Measurements from ENCODE around the gene SIDT2. TPM values are rescaled to one million over a fixed set of nuclear protein-coding genes. Genes with fewer than 3 reads are reported as not detected.
A peak's percentile ranks its signal among the peaks of the same experiment; 100 is the strongest.

The SIDT2 gene
- total RNA-seq, 4 donors from 2014 or later: 42.6 to 130 (median 74.7) TPM

GRCh38 chr11:117218133-117218915 lies 39.8 kb downstream of the SIDT2 start:
- Histone ChIP-seq H3K4me1 (peaks cover 36% of the 10 kb centered on the region), H3K27ac (peak overlapping the region; percentile 84), H3K36me3 (peaks cover 89% of the 10 kb centered on the region), H3K4me3 (no peak overlapping the region), H3K27me3 (no peaks in the 10 kb centered on the region), H3K9me3 (no peaks in the 10 kb centered on the region)
- DNase-seq (ENCODE audit: low spot score in 2 of 2): peak in 1 of 2 donors; percentile 50
- 76% methylated on average over 15 of the region's 15 CpGs for WGBS
- no peak for TF ChIP-seq CTCF (IDR thresholded peaks at IDR 0.05)
- no peak for TF ChIP-seq POLR2AphosphoS5 (IDR thresholded peaks at IDR 0.05)
- no peak for TF ChIP-seq EP300 (IDR thresholded peaks at IDR 0.05)
- TF ChIP-seq POLR2A (IDR thresholded peaks at IDR 0.05): no peak

- H3K4me3 ChIP-seq: no peak overlapping the region
- 84% methylated on average over 8 of the region's 9 CpGs for WGBS
- peak in 1 of 2 donors; percentile 47 for DNase-seq (ENCODE audit: low spot score in 2 of 2)
- H3K9me3 ChIP-seq: no peaks in the 10 kb centered on the region
- no peaks in the 10 kb centered on the region for H3K27me3 ChIP-seq
- H3K4me1 ChIP-seq: peaks cover 36% of the 10 kb centered on the region
- peak overlapping the region; percentile 84 for H3K27ac ChIP-seq
- H3K36me3 ChIP-seq: peaks cover 90% of the 10 kb centered on the region
- no peak for TF ChIP-seq POLR2AphosphoS5 (IDR thresholded peaks at IDR 0.05)
- TF ChIP-seq POLR2A (IDR thresholded peaks at IDR 0.05): no peak
- TF ChIP-seq EP300 (IDR thresholded peaks at IDR 0.05): no peak
- no peak for TF ChIP-seq CTCF (IDR thresholded peaks at IDR 0.05)
Observed at GRCh38 chr11:117219001-117219400, 40.5 kb downstream of the SIDT2 start.

- TF ChIP-seq CTCF (IDR thresholded peaks at IDR 0.05) (no peak), POLR2AphosphoS5 (IDR thresholded peaks at IDR 0.05) (no peak), POLR2A (IDR thresholded peaks at IDR 0.05) (no peak), EP300 (IDR thresholded peaks at IDR 0.05) (no peak)
- peak in 1 of 2 donors; percentile 46 for DNase-seq (ENCODE audit: low spot score in 2 of 2)
- 98% methylated on average over 3 of the region's 8 CpGs for WGBS
- Histone ChIP-seq H3K27me3 (no peaks in the 10 kb centered on the region), H3K9me3 (no peaks in the 10 kb centered on the region), H3K4me1 (peaks cover 37% of the 10 kb centered on the region), H3K36me3 (peaks cover 87% of the 10 kb centered on the region), H3K27ac (peak overlapping the region; percentile 84), H3K4me3 (no peak overlapping the region)
Observed at GRCh38 chr11:117219455-117219854, 40.9 kb downstream of the SIDT2 start.

DNA sequence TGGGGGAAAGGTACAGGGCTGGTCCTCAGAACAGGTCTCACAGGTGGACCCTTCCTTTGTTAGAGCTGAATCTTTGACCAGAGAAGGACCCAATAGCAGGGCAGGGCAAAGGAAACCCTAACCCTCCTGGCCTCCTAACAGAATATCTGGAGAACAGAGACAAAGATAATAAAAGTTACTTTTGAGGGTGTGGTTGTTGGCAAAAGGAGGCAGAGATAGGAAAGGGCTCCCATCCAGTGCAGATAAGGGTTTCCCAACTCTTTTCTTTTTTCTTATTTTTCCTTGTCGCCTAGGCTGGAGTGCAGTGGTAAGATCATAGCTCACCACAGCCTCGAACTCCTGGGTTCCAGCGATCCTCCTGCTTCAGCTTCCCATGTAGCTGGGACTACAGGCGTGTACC lies 41.5 kb downstream of the SIDT2 start:
- Histone ChIP-seq H3K4me3 (no peak overlapping the region), H3K9me3 (no peaks in the 10 kb centered on the region), H3K4me1 (peaks cover 40% of the 10 kb centered on the region), H3K36me3 (peaks cover 85% of the 10 kb centered on the region), H3K27ac (peak overlapping the region; percentile 84), H3K27me3 (no peaks in the 10 kb centered on the region)
- no peak for TF ChIP-seq POLR2A (IDR thresholded peaks at IDR 0.05)
- no peak for TF ChIP-seq POLR2AphosphoS5 (IDR thresholded peaks at IDR 0.05)
- no peak for TF ChIP-seq EP300 (IDR thresholded peaks at IDR 0.05)
- no peak for TF ChIP-seq CTCF (IDR thresholded peaks at IDR 0.05)
- WGBS: 90% methylated on average over 4 of the region's 4 CpGs
- DNase-seq (ENCODE audit: low spot score in 2 of 2): peak in 1 of 2 donors; percentile 2

GRCh38 chr11:117220568-117220967 lies 42.0 kb downstream of the SIDT2 start:
- Histone ChIP-seq H3K27me3 (no peaks in the 10 kb centered on the region), H3K36me3 (peaks cover 84% of the 10 kb centered on the region), H3K9me3 (no peaks in the 10 kb centered on the region), H3K27ac (peak overlapping the region; percentile 84), H3K4me3 (no peak overlapping the region), H3K4me1 (peaks cover 40% of the 10 kb centered on the region)
- peak in 1 of 2 donors; percentile 74 for DNase-seq (ENCODE audit: low spot score in 2 of 2)
- TF ChIP-seq EP300 (IDR thresholded peaks at IDR 0.05) (no peak), POLR2A (IDR thresholded peaks at IDR 0.05) (no peak), CTCF (IDR thresholded peaks at IDR 0.05) (no peak), POLR2AphosphoS5 (IDR thresholded peaks at IDR 0.05) (no peak)
- 73% methylated on average over 4 of the region's 9 CpGs for WGBS
